Mesenteric fat pad (tissue), 1 donor: ENCODE measurements around the gene KRT6B. TPM values are rescaled to one million over a fixed set of nuclear protein-coding genes. Genes with fewer than 3 reads are reported as not detected.
"Not testable (repeated sequence)": the region's sequence is repeated elsewhere in the genome, so short reads cannot be mapped to it uniquely, and the experiment has no call there.

ENCODE experiments used
- DNase-seq: peaks from one replicate; pipeline ENCODE4 v3.0.0-alpha.2; 2020; ENCODE audit warnings: low spot score
- total RNA-seq: library from RNA; stranded (reverse); fragmentation: NEBNext Ultra II Directional; extraction: Animal tissue kit (Norgen Biotek cat#: 25700); gene quantifications from one replicate; pipeline ENCODE4 v1.2.1, GENCODE V29; 2021
- donor health status: DM: yes; HTN: yes; CAD: no.

Gene KRT6B
- total RNA-seq, 1 donor from 2014 or later = not detected

DNA sequence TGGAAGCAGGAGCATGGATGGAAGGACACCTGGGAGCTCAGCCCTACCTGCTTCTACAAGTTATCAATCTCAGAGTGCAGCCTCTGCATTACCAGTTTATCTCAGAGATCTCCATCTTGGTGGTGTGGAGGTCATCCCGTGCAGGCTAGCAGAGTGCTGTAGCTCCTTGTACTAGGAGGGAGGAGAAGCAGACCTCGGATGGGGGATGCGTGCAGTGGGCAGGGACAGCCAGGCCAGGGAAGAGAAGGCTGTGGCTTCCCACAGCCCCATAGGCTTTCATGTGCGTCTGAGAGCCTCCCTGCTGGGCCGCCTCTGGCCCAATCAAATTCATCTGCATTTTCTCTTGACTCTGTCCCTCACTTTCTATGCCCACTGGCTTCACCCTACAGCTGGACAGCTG, 37.0 kb downstream of the KRT6B start:
- DNase-seq = no peak

DNA sequence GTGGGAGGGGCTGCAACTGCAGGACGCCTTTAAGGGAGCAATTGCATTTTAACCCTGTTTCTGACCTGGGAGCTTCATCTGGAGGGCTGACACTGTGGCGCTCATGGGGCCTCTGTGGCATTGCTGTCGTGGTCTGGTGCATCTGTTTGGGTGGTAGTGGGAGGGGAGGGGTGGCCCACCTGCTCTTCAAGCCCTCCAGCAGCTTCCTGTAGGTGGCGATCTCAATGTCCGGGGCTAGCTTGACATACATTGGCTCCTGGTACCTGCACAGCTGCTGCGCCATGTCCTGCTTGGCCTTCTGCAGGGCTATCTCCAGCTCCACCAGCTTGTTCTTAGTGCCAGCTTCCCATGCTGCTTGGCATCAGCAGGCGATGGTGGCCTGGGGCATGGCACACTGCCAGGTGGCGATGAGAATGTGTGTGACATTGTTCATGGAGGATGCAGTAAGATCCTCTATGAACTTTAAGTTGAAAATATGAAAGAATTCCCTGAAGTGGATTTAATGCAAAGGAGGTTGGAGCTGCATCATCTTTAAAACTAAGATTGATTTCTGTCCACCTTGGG, 38.1 kb downstream of the KRT6B start:
- no peak for DNase-seq

DNA sequence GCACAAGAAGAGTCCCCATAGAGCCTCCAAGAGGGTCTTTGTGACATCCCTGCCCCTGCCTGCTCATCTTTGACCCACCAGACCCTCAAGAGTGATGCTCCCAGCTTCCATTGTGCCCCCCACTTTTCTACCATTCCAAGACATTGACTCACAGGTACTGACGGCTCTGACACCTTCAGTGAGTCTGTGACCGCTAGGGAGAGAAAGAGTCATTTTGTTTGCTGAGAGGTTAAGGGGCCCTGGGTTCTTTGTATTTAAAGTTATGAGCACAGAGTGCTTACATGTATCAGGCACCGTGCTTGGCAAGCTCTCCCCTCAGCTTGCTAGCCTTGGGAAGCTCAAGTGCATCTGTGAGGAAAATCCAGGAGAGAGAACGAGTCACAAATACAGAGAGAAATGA, 38.7 kb downstream of the KRT6B start:
- DNase-seq = no peak

DNA sequence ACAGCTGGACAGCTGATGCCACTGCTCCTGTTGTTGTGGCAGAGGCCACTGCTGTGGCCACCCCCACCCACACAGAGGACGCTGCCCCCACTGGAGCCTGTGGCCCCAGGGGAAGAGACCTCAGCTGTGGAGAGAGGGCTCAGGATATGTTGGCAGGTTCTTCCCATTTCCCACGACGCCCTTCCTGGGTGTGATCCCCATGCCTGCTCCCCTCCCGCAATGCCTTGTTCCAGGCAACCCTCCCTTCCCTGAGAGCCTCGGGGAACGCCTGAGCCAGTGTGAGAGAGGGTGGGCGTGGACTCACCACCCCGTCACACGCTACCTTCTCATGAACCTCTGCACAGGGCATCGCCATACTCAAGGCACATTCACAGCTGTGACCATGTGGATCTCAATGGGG, 40.1 kb downstream of the KRT6B start:
- no peak for DNase-seq

DNA sequence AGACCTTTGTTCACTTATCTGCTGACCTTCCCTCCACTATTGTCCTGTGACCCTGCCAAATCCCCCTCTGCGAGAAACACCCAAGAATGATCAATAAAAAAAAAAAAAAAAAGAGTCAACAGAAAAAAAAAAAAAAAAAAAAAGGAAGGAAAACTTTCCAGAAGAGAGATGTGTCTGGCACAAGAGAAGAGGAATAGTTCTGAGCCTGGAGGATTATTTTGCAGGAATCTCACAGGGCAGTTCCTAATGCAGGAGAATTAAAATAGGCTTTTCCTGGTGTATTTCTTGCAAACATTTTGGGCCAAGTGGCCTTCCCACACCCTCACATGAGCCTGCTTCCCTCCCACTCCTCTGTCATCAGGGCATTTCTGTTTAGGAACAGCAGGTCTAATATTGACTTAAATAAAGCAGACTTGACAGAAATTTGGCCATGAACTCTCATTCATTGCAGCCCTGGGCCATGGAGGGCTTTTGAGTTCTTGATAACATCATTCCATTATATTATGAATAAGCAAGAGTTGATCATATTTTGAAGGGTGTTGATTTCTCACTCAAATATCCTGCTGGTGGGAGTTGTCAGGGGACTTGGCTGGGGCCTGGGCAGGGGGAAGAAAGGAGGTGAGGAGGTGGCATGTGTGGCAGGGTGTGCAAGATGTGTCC, 41.2 kb downstream of the KRT6B start:
- not testable (repeated sequence) for DNase-seq

- no peak for DNase-seq
These were observed 44.0 kb downstream of the KRT6B start for GRCh38 chr12:52407918-52408317.

- DNase-seq = no peak
These were observed 46.0 kb downstream of the KRT6B start, which contains the start of gene KRT82 for GRCh38 chr12:52405922-52406385. TSS of gene KRT82 (minus strand) at chr12:52406335. CDS start at chr12:52406277, 58 bp downstream.

GRCh38 chr12:52404951-52405350, 47.0 kb downstream of the KRT6B start:
- no peak for DNase-seq

DNA sequence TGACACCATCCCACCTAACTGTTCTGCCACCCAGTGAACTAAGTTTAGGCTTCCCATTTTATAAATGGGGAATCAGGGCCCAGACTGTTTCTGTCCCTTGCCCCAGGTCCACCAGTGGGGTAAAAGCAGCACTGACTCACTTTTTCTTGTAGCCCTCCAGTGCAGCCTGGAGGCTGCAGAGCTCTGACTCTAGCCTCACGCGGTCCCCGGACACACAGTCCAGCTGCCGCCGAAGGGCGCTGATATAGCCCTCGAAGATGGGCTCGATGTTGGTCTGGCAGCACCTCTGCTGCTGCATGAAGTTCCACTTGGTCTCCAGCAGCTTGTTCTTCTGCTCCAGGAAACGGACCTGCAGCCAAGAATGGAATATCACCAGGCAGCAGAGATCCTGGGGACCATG, 48.4 kb downstream of the KRT6B start:
- DNase-seq = no peak

DNA sequence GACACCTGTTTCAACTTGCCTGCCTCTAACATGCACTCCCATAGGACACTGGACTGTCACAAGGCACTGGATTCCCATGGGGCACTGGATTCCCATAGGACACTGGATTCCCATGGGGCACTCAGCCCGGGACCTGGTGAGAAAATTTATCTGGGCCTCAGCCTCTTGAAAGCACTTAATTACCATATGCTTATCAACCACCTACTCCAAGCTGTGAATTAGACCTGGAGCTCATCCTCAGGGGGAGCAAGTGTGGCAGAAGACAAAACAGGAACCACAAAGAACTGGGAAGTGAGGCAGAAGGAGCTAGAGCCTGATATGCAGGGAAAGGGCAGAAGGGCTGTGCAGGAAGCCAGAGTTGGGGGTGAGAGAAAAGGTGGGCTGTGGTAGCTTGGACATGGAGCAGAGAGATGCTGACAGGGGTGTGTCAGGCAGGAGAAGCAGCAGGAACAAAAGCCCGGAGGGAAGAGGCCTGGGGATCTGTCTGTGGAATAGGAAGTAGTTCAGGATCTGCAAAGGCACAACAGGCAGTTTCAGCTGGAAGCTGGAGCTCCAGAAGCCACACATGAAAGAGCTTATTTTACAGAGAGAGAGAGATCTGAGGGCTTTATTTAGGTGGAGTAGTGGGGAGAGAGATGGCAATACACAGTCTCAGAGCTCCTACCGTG, 48.9 kb downstream of the KRT6B start:
- DNase-seq = no peak

- no peak for DNase-seq
These were observed 49.6 kb downstream of the KRT6B start for GRCh38 chr12:52402377-52402776.

DNA sequence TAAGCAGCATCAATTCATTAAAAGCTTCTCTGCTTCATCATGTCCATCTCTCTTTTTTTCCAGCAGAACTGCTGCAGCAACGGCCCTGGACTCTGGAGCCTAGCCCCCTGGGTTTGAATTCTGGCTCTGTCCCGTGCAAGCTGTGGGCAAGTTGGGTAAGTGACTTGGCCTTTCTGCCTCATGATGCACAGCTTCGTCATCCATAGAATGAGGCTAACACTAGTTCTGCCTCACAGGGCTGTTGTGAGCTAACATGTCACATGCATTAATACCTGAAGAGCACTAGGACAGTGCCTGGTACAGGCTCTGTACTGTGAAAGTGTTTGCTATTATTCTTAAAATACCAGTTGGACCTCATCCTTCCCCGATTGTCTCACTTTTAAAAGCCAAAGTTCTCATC, 50.0 kb downstream of the KRT6B start:
- no peak for DNase-seq

DNA sequence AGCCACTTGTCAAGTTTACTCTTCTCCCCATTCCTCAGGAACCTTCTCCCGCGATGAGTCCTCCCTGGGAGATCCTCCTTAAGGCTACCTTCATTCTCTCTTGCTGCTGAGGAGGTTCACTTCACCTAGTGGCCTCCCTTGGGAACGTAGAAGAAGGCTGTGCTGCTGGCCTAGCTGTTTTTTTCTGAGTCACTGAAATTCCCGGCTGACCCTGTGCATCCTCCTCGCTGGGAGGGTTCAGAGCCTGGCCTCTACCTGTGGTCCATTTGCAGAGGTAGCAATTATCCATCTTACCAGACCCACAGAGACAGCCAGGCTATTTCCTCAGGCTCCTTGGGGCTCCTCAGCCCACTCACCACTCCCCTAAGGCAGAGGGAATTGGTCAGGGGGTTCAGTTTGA, 50.4 kb downstream of the KRT6B start:
- DNase-seq = no peak

DNA sequence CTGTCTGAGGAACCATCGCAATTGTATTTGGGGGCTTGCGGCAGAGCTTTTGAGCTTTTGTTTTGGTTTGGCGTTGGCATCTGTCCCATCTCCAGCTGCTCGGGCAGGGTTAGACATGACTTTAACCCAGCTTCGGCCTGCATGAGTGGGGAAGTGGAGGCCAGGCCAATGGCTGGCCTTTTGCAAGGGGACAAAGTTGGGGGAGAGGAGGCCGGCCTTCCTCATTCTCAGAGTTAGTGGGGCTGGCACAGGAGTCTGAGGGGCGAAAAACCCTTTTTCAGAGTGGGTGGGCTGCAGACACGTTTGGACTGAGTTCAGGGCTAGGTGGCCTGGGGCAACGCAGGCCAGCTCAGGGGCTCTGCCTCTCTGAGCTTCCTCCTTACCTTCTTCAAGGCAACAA, 51.0 kb downstream of the KRT6B start:
- no peak for DNase-seq

- DNase-seq = no peak
These were observed 52.2 kb downstream of the KRT6B start for GRCh38 chr12:52399756-52400155.

DNA sequence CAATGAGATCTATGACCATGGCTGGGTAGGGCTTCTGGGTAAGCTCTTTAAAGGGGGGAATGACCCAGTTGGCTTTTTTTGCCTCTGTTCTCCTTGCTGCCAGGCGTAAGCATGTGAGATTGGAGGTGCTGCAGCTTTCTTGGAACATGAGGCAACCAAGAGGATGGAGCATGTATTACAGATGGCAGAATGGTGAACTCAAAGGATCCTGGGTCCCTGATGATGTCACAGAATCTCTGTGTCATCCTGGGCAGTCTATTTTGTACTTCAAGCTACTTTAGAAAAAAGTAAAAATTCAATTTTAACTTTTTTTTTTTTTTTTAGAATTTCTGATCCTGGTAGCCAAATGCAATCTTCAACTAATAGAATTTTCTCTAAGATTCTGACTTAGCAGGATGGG, 53.8 kb downstream of the KRT6B start:
- no peak for DNase-seq

DNA sequence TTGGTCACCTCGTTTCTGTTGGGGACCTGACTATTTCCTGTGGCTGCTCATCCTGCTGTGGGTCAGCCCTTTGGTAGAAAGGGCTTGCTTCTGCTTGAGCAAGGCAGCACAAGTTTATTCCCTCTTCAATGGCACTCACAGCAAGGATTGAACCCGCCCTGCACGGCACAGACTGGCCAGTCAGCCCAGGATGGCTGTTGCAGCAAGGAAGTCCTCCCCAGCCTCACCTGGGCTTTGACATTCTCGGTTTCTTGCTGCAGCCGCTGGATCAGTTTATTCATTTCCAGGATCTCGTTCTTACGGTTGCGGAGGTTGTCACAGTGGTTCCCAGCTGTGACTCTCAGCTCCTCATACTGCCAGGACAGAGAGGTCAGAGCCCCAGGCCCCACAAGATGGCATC, 55.3 kb downstream of the KRT6B start:
- no peak for DNase-seq

Other genes with a start within 250 kb of the KRT6B start
- 11.7 TPM for gene KRT7, start 218.9 kb downstream of the KRT6B start, total RNA-seq
- not detected for gene KRT86, start 177.5 kb downstream of the KRT6B start, total RNA-seq
- not detected for gene KRT81, start 160.6 kb downstream of the KRT6B start, total RNA-seq
- gene KRT83, start 130.7 kb downstream of the KRT6B start, total RNA-seq = not detected
- gene KRT85, start 84.7 kb downstream of the KRT6B start, total RNA-seq = not detected
- not detected for gene KRT84, start 66.5 kb downstream of the KRT6B start, total RNA-seq
- not detected for gene KRT82, start 45.8 kb downstream of the KRT6B start, total RNA-seq
- gene KRT75, start 17.8 kb downstream of the KRT6B start, total RNA-seq = not detected
- gene KRT6C, start 21.7 kb upstream of the KRT6B start, total RNA-seq = not detected
- not detected for gene KRT6A, start 41.1 kb upstream of the KRT6B start, total RNA-seq
- gene KRT5, start 68.2 kb upstream of the KRT6B start, total RNA-seq = 3.0 TPM
- gene KRT71, start 101.0 kb upstream of the KRT6B start, total RNA-seq = not detected
- gene KRT74, start 121.7 kb upstream of the KRT6B start, total RNA-seq = not detected
- gene KRT72, start 149.3 kb upstream of the KRT6B start, total RNA-seq = not detected
- not detected for gene KRT73, start 166.4 kb upstream of the KRT6B start, total RNA-seq
- not detected for gene KRT2, start 200.1 kb upstream of the KRT6B start, total RNA-seq
- not detected for gene KRT1, start 228.3 kb upstream of the KRT6B start, total RNA-seq